PC-3 (cell line): ENCODE data around the gene NUDT3.

Source experiments
- CTCF ChIP-seq: fragments of 300-600 bp; sonication (generic); conservative IDR thresholded peaks from 2 replicates; pipeline ENCODE4 v1.5.1; 2017; ENCODE audit warnings: antibody characterized with exemption, low read depth, mild to moderate bottlenecking, low read length
- EZH2phosphoT487 ChIP-seq: fragments of 300-600 bp; sonication (generic); IDR thresholded peaks from 2 replicates; pipeline ENCODE4 v1.6.1; 2018; ENCODE audit warnings: mild to moderate bottlenecking, antibody characterized with exemption, low read length, borderline replicate concordance

GRCh38 chr6:34373511-34373910 is 19.0 kb downstream of the NUDT3 start:
- TF ChIP-seq CTCF (no peak), EZH2phosphoT487 (no peak)
